Measurements from ENCODE around the gene ASTN2.

- TF ChIP-seq POLR2A (IDR thresholded peaks at IDR 0.05) (no peak), CTCF (IDR thresholded peaks at IDR 0.05) (no peak)
These were observed 546.7 kb downstream of the ASTN2 start for GRCh38 chr9:116868201-116868600.

Measured in testis (tissue), 2 donors.